Measurements from ENCODE around the gene FKBP1A.

DNA sequence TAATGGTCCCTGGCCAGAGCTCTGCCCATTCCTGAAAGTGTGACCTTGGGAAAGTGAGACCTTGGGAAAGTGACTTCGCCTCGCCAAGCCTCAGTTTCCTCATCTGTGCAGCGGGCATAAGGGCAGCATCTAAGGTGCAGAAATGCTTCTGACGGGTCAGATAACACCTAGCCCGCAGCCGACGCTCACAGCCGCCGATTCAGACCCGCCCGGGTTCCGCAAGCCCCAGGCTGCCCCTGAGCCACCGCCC, 486 bp downstream of the FKBP1A start:
- TF ChIP-seq, protein P1, sequence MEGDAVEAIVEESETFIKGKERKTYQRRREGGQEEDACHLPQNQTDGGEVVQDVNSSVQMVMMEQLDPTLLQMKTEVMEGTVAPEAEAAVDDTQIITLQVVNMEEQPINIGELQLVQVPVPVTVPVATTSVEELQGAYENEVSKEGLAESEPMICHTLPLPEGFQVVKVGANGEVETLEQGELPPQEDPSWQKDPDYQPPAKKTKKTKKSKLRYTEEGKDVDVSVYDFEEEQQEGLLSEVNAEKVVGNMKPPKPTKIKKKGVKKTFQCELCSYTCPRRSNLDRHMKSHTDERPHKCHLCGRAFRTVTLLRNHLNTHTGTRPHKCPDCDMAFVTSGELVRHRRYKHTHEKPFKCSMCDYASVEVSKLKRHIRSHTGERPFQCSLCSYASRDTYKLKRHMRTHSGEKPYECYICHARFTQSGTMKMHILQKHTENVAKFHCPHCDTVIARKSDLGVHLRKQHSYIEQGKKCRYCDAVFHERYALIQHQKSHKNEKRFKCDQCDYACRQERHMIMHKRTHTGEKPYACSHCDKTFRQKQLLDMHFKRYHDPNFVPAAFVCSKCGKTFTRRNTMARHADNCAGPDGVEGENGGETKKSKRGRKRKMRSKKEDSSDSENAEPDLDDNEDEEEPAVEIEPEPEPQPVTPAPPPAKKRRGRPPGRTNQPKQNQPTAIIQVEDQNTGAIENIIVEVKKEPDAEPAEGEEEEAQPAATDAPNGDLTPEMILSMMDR (IDR thresholded peaks at IDR 0.05), result no peak
- TF ChIP-seq POLR2A (IDR thresholded peaks at IDR 0.05), result no peak
